GM12878 (cell line): ENCODE data around the gene EEF2K. TPM values are rescaled to one million over a fixed set of nuclear protein-coding genes. Genes with fewer than 3 reads are reported as not detected.
A peak's percentile ranks its signal among the peaks of the same experiment; 100 is the strongest.

Experiments
- ASH2L ChIP-seq: fragments of 300-600, 200-600 bp; sonication (generic); IDR thresholded peaks from 2 replicates; pipeline ENCODE4 v1.6.1; 2017; ENCODE audit warnings: low read depth, mild to moderate bottlenecking, borderline replicate concordance
- BACH1 ChIP-seq: fragments of 450-650 bp; IDR thresholded peaks from 2 replicates; pipeline ENCODE4 v1.6.1; 2017; ENCODE audit warnings: mild to moderate bottlenecking, borderline replicate concordance
- CBX3 ChIP-seq: fragments of 200-600 bp; sonication (generic); IDR thresholded peaks from 2 replicates; pipeline ENCODE4 v1.6.1; 2016; ENCODE audit warnings: low read depth, borderline replicate concordance
- CBX5 ChIP-seq: sonication (generic); IDR thresholded peaks from 2 replicates; pipeline ENCODE4 v1.6.1; 2016; ENCODE audit warnings: low read depth, moderate library complexity, mild to moderate bottlenecking, inconsistent platforms
- CREB1 ChIP-seq: IDR thresholded peaks from 2 replicates; pipeline ENCODE4 v1.6.1; 2012; ENCODE audit warnings: low read depth, mild to moderate bottlenecking, inconsistent platforms
- EED ChIP-seq: sonication (generic); IDR thresholded peaks from 2 replicates; pipeline ENCODE4 v1.6.1; 2016; ENCODE audit warnings: antibody characterized with exemption, low read depth
- EP300 ChIP-seq, 2 experiments: fragments of 150-350 bp in 1 of 2; IDR thresholded peaks; 2 replicates each; pipeline ENCODE4 v1.6.1; 2011 to 2012; ENCODE audit warnings: low read depth in 2 of 2, low read length in 2 of 2, borderline replicate concordance in 1 of 2, improper control_type of control experiment in 1 of 2, inconsistent platforms in 1 of 2; ENCODE audit not compliant: control insufficient read depth in 1 of 2
- ETV6 ChIP-seq, 2 experiments: fragments of 450-650 bp in 1 of 2; IDR thresholded peaks in 1 of 2; conservative IDR thresholded peaks in 1 of 2; 2 replicates each; pipeline ENCODE4 v1.6.1; 2014; ENCODE audit warnings: antibody characterized with exemption in 1 of 2, borderline replicate concordance in 1 of 2, low read depth in 1 of 2, mild to moderate bottlenecking in 1 of 2, moderate library complexity in 1 of 2
- MEF2A ChIP-seq: IDR thresholded peaks from 2 replicates; pipeline ENCODE4 v1.6.1; 2011; ENCODE audit warnings: low read depth, mild to moderate bottlenecking, low read length, moderate library complexity; ENCODE audit not compliant: insufficient read depth
- MEF2B ChIP-seq: fragments of 450-650 bp; IDR thresholded peaks from 2 replicates; pipeline ENCODE4 v1.6.1; 2018; ENCODE audit warnings: mild to moderate bottlenecking, moderate library complexity; ENCODE audit not compliant: partially characterized antibody, poor library complexity, severe bottlenecking
- MTA2 ChIP-seq: fragments of 450-650 bp; IDR thresholded peaks from 2 replicates; pipeline ENCODE4 v1.6.1; 2016; ENCODE audit warnings: low read depth, mild to moderate bottlenecking, moderate library complexity
- NFXL1 ChIP-seq: fragments of 450-650 bp; IDR thresholded peaks from 2 replicates; pipeline ENCODE4 v1.6.1; 2017; ENCODE audit warnings: antibody characterized with exemption, mild to moderate bottlenecking, borderline replicate concordance
- NR2C2 ChIP-seq: IDR thresholded peaks from 2 replicates; pipeline ENCODE4 v1.6.1; 2011; ENCODE audit warnings: borderline replicate concordance, low read depth; ENCODE audit not compliant: control insufficient read depth, insufficient read length
- NR2F1 ChIP-seq: fragments of 450-650 bp; conservative IDR thresholded peaks from 2 replicates; pipeline ENCODE4 v1.6.1; 2017; ENCODE audit warnings: mild to moderate bottlenecking
- POLR2A ChIP-seq: IDR thresholded peaks from 2 replicates; pipeline ENCODE4 v1.6.1; 2011; ENCODE audit warnings: low read depth, mild to moderate bottlenecking, low read length
- RBBP5 ChIP-seq: fragments of 200-600 bp; sonication (generic); conservative IDR thresholded peaks from 2 replicates; pipeline ENCODE4 v1.6.1; 2016
- SMAD5 ChIP-seq: IDR thresholded peaks from 2 replicates; pipeline ENCODE4 v1.6.1; 2016; ENCODE audit warnings: antibody characterized with exemption, low read depth
- SP1 ChIP-seq: IDR thresholded peaks from one replicate; pipeline ENCODE4 v1.6.1; 2011; ENCODE audit warnings: low read depth, low read length
- TCF3 ChIP-seq: IDR thresholded peaks from 2 replicates; pipeline ENCODE4 v1.6.1; 2012; ENCODE audit warnings: low read depth, mild to moderate bottlenecking, low read length, borderline replicate concordance; ENCODE audit not compliant: insufficient read depth
- WRNIP1 ChIP-seq: IDR thresholded peaks from 2 replicates; pipeline ENCODE4 v1.6.1; 2011; ENCODE audit warnings: low read depth, low read length, improper control_type of control experiment, borderline replicate concordance
- ZNF207 ChIP-seq: fragments of 450-650 bp; IDR thresholded peaks from 2 replicates; pipeline ENCODE4 v1.6.1; 2014; ENCODE audit warnings: antibody characterized with exemption, mild to moderate bottlenecking, borderline replicate concordance
- polyA plus RNA-seq, 11 experiments: library from polyadenylated mRNA; depleted of rRNA in 4 of 11; unstranded in 6 of 11; stranded (reverse) in 5 of 11; fragments of >200 nt; fragmentation: Nextera tagmentation in 4 of 11; fragmentation: Illumina TruSeq in 1 of 11; extraction: Ambion mirVana in 4 of 11; extraction: Trizol in 1 of 11; gene quantifications; 1 replicate in 1 of 11; 2 replicates in 10 of 11; pipeline versions ENCODE4 v1.2.1 to v1.2.3, GENCODE V29; 2011 to 2016; ENCODE audit warnings: inconsistent platforms in 2 of 11, missing spikeins in 2 of 11, low read depth in 1 of 11
- total RNA-seq, 4 experiments: library from RNA; depleted of rRNA in 3 of 4; stranded (reverse); fragments of >200 nt in 3 of 4; fragmentation: Illumina TruSeq in 1 of 4; extraction: Trizol in 1 of 4; gene quantifications; 2 replicates each; pipeline versions ENCODE4 v1.2.1 to v1.2.3, GENCODE V29; 2013 to 2021
- TF ChIP-seq, protein P1 (sequence below): fragments of 450-650 bp; IDR thresholded peaks from 2 replicates; pipeline ENCODE4 v1.6.1; 2017; ENCODE audit warnings: mild to moderate bottlenecking
- TF ChIP-seq, protein P2 (sequence below): fragments of 450-650 bp; IDR thresholded peaks from 2 replicates; pipeline ENCODE4 v1.6.1; 2017; ENCODE audit warnings: mild to moderate bottlenecking, moderate library complexity
- TF ChIP-seq, protein P3 (sequence below): IDR thresholded peaks from 2 replicates; pipeline ENCODE4 v1.6.1; 2012; ENCODE audit warnings: low read depth, low read length, improper control_type of control experiment

The EEF2K gene
- total and polyA plus RNA-seq, 10 of the 15 experiments (the other 5 are each of a cell fraction or from before 2014, with no cell fraction given): 2.0 to 29.6 (median 12.2) TPM

DNA sequence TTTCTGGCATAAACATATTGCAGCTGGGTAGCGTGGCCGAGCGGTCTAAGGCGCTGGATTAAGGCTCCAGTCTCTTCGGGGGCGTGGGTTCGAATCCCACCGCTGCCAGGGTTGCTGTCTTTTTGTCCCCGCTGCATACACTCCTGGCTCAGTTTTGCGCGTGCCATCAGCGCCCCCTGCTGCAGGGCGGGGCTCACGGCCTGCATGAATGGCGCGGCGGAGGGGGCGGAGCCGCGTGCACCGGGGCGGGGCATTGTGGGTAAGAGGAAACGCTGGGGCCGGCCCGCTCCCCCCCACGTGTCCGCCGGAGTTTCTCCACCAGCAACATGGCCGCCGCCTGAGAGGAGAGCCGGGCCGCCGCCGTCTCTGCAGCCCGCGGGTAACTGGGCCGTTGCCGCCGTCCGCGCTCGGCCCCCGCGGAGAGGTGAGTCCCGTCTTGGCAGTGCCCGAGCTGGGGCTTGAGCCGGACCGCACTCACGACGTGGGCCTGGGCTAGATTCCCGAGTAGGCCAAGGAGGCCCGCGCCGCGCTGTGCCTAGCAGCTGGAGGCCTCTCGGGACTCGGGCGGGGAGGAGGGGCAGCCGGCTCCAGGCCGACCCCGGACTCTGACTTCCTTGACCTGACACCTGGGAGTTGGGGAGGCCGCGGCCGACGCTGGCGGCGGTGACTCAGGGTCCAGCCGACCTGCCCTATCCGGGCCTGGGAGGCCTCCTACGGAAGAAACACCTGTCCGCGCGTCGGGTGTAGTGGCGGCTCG is 91.2 kb downstream of the EEF2K start, which contains the start of gene POLR3E (continued):
- TF ChIP-seq MEF2B (peak; percentile 57), CBX3 (no peak), WRNIP1 (no peak), MEF2A (peak; percentile 78; the same call in 1 of the 2 replicates), NFXL1 (no peak), TCF3 (peak; percentile 66; the same call in 1 of the 2 replicates), ZNF207 (peak; percentile 99), BACH1 (peak; percentile 87), SMAD5 (peak; percentile 56; the same call in 1 of the 2 replicates), NR2F1 (no peak; the same call in 1 of the 2 replicates), ASH2L (no peak), CREB1 (no peak; the same call in 1 of the 2 replicates), RBBP5 (no peak), EP300 (IDR thresholded peaks at IDR 0.05; ENCODE audit: borderline replicate concordance in 1 of 2, control insufficient read depth in 1 of 2, low read depth in 2 of 2, low read length in 2 of 2) (peak; percentile 4 to 92; a peak in 1 of 4 replicates), ETV6 (conservative IDR thresholded peaks at IDR 0.05 in 1 of 2, IDR thresholded peaks at IDR 0.05 in 1 of 2; ENCODE audit: borderline replicate concordance in 1 of 2, low read depth in 1 of 2) (no peak), NR2C2 (no peak), SP1 (peak; percentile 21), MTA2 (no peak), CBX5 (peak; percentile 72; the same call in 1 of the 2 replicates), EED (no peak; the same call in 1 of the 2 replicates), POLR2A (peak; percentile 90)
- TF ChIP-seq, protein P1, sequence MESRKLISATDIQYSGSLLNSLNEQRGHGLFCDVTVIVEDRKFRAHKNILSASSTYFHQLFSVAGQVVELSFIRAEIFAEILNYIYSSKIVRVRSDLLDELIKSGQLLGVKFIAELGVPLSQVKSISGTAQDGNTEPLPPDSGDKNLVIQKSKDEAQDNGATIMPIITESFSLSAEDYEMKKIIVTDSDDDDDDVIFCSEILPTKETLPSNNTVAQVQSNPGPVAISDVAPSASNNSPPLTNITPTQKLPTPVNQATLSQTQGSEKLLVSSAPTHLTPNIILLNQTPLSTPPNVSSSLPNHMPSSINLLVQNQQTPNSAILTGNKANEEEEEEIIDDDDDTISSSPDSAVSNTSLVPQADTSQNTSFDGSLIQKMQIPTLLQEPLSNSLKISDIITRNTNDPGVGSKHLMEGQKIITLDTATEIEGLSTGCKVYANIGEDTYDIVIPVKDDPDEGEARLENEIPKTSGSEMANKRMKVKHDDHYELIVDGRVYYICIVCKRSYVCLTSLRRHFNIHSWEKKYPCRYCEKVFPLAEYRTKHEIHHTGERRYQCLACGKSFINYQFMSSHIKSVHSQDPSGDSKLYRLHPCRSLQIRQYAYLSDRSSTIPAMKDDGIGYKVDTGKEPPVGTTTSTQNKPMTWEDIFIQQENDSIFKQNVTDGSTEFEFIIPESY: peak; percentile 57
- TF ChIP-seq, protein P2, sequence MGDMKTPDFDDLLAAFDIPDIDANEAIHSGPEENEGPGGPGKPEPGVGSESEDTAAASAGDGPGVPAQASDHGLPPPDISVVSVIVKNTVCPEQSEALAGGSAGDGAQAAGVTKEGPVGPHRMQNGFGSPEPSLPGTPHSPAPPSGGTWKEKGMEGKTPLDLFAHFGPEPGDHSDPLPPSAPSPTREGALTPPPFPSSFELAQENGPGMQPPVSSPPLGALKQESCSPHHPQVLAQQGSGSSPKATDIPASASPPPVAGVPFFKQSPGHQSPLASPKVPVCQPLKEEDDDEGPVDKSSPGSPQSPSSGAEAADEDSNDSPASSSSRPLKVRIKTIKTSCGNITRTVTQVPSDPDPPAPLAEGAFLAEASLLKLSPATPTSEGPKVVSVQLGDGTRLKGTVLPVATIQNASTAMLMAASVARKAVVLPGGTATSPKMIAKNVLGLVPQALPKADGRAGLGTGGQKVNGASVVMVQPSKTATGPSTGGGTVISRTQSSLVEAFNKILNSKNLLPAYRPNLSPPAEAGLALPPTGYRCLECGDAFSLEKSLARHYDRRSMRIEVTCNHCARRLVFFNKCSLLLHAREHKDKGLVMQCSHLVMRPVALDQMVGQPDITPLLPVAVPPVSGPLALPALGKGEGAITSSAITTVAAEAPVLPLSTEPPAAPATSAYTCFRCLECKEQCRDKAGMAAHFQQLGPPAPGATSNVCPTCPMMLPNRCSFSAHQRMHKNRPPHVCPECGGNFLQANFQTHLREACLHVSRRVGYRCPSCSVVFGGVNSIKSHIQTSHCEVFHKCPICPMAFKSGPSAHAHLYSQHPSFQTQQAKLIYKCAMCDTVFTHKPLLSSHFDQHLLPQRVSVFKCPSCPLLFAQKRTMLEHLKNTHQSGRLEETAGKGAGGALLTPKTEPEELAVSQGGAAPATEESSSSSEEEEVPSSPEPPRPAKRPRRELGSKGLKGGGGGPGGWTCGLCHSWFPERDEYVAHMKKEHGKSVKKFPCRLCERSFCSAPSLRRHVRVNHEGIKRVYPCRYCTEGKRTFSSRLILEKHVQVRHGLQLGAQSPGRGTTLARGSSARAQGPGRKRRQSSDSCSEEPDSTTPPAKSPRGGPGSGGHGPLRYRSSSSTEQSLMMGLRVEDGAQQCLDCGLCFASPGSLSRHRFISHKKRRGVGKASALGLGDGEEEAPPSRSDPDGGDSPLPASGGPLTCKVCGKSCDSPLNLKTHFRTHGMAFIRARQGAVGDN: no peak
- TF ChIP-seq, protein P3, sequence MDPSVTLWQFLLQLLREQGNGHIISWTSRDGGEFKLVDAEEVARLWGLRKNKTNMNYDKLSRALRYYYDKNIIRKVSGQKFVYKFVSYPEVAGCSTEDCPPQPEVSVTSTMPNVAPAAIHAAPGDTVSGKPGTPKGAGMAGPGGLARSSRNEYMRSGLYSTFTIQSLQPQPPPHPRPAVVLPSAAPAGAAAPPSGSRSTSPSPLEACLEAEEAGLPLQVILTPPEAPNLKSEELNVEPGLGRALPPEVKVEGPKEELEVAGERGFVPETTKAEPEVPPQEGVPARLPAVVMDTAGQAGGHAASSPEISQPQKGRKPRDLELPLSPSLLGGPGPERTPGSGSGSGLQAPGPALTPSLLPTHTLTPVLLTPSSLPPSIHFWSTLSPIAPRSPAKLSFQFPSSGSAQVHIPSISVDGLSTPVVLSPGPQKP: peak; percentile 49; the same call in 1 of the 2 replicates
